SK-N-SH (cell line): Measurements from ENCODE around the gene TSHZ2. TPM values are rescaled to one million over a fixed set of nuclear protein-coding genes. Genes with fewer than 3 reads are reported as not detected.

Experiments used
- CTCF ChIA-PET: fragments of 300-600, 350-600 bp; formaldehyde crosslinking; extraction: SDS; loops from one replicate; lab custom pipeline; 2021; lab: Yijun Ruan, JAX
- POLR2A ChIA-PET: fragments of 350-600 bp; sonication (Branson Sonifier 250); formaldehyde crosslinking; extraction: SDS; loops from one replicate; lab custom pipeline; 2020; ENCODE audit warnings: antibody characterized with exemption, inconsistent platforms; lab: Yijun Ruan, JAX
- DNase-seq: peaks from one replicate; pipeline ENCODE4 v3.0.0; 2012
- H2AFZ ChIP-seq: fragments of 200-600 bp; sonication (generic); 2 replicates; pipeline ENCODE4 v1.8.1; 2016; ENCODE audit warnings: antibody characterized with exemption, mild to moderate bottlenecking, low read depth
- H3F3A ChIP-seq: fragments of 200-600 bp; sonication (generic); replicated peaks from 2 replicates; pipeline ENCODE3; 2016; ENCODE audit warnings: antibody characterized with exemption, mild to moderate bottlenecking; ENCODE audit not compliant: insufficient read depth
- H3K27ac ChIP-seq, 2 experiments: fragments of 200-500 bp in 1 of 2; fragments of 200-600 bp in 1 of 2; sonication (Bioruptor generic) in 1 of 2; sonication (generic), shearing (Covaris generic) in 1 of 2; 2 replicates each; pipeline versions ENCODE4 v1.5.1 to v1.6.1; 2014 to 2016; ENCODE audit warnings: low read depth in 2 of 2, inconsistent platforms in 1 of 2, low read length in 1 of 2, mild to moderate bottlenecking in 1 of 2, mixed read lengths in 1 of 2
- H3K27me3 ChIP-seq: fragments of 200-600 bp; sonication (generic), shearing (Covaris generic); 2 replicates; pipeline ENCODE4 v1.6.1; 2016; ENCODE audit warnings: mixed run types; ENCODE audit not compliant: insufficient read depth
- H3K36me3 ChIP-seq, 2 experiments: fragments of 200-500 bp in 1 of 2; fragments of 200-600 bp in 1 of 2; sonication (Bioruptor generic) in 1 of 2; sonication (generic) in 1 of 2; replicated peaks in 1 of 2; 2 replicates each; pipeline versions ENCODE3 to v1.5.1; 2014 to 2016; ENCODE audit warnings: low read length in 1 of 2, mild to moderate bottlenecking in 1 of 2; ENCODE audit not compliant: insufficient read depth in 2 of 2, control insufficient read depth in 1 of 2
- H3K4me1 ChIP-seq, 2 experiments: fragments of 200-500 bp in 1 of 2; fragments of 200-600 bp in 1 of 2; sonication (Bioruptor generic) in 1 of 2; sonication (generic), shearing (Covaris generic) in 1 of 2; 2 replicates each; pipeline versions ENCODE4 v1.5.1 to v1.6.1; 2014 to 2016; ENCODE audit warnings: low read depth in 1 of 2, low read length in 1 of 2, mixed run types in 1 of 2; ENCODE audit not compliant: insufficient read depth in 2 of 2, control insufficient read depth in 1 of 2
- H3K4me2 ChIP-seq: fragments of 200-600 bp; sonication (generic), shearing (Covaris generic); 2 replicates; pipeline ENCODE4 v1.6.1; 2017; ENCODE audit warnings: mixed run types
- H3K4me3 ChIP-seq, 2 experiments: fragments of 200-500 bp in 1 of 2; fragments of 200-600 bp in 1 of 2; sonication (Bioruptor generic) in 1 of 2; sonication (generic), shearing (Covaris generic) in 1 of 2; 2 replicates each; pipeline versions ENCODE4 v1.5.1 to v1.8.1; 2014 to 2016; ENCODE audit warnings: low read depth in 2 of 2, inconsistent platforms in 1 of 2, low read length in 1 of 2, mild to moderate bottlenecking in 1 of 2, mixed read lengths in 1 of 2, moderate library complexity in 1 of 2
- H3K79me2 ChIP-seq: fragments of 200-600 bp; sonication (generic); 2 replicates; pipeline ENCODE4 v1.8.1; 2017; ENCODE audit warnings: mild to moderate bottlenecking; ENCODE audit not compliant: insufficient read depth
- H3K9ac ChIP-seq: fragments of 200-600 bp; sonication (generic); 2 replicates; pipeline ENCODE4 v1.6.1; 2017; ENCODE audit warnings: mixed run types
- H3K9me2 ChIP-seq: fragments of 200-600 bp; sonication (generic); 2 replicates; pipeline ENCODE4 v1.6.1; 2017; ENCODE audit warnings: mixed run types
- H3K9me3 ChIP-seq: fragments of 200-600 bp; sonication (generic); 2 replicates; pipeline ENCODE4 v1.6.1; 2017; ENCODE audit warnings: mixed run types, mild to moderate bottlenecking, moderate library complexity
- H4K20me1 ChIP-seq: fragments of 200-600 bp; sonication (generic); 2 replicates; pipeline ENCODE4 v1.6.1; 2017; ENCODE audit warnings: mild to moderate bottlenecking, mixed run types; ENCODE audit not compliant: insufficient read depth
- EP300 ChIP-seq, 2 experiments: IDR thresholded peaks; 2 replicates each; pipeline versions ENCODE4 v1.4.0 to v1.6.1; 2012; ENCODE audit warnings: borderline replicate concordance in 1 of 2, low read depth in 1 of 2, low read length in 1 of 2
- FOXM1 ChIP-seq: IDR thresholded peaks from 2 replicates; pipeline ENCODE4 v1.4.0; 2012; ENCODE audit warnings: low read depth, mild to moderate bottlenecking
- NFIC ChIP-seq: IDR thresholded peaks from 2 replicates; pipeline ENCODE4 v1.4.0; 2012; ENCODE audit warnings: borderline replicate concordance
- NRF1 ChIP-seq: IDR thresholded peaks from 2 replicates; pipeline ENCODE4 v1.6.1; 2012; ENCODE audit warnings: low read depth, mild to moderate bottlenecking, low read length
- RCOR1 ChIP-seq: fragments of 150-350 bp; IDR thresholded peaks from 2 replicates; pipeline ENCODE4 v1.6.1; 2017; ENCODE audit warnings: antibody characterized with exemption, low read length
- RFX5 ChIP-seq: IDR thresholded peaks from 2 replicates; pipeline ENCODE4 v1.6.1; 2012; ENCODE audit warnings: mild to moderate bottlenecking, improper control_type of control experiment, low read length
- SIN3A ChIP-seq: IDR thresholded peaks from 2 replicates; pipeline ENCODE4 v1.6.1; 2012; ENCODE audit warnings: low read depth, mild to moderate bottlenecking, low read length, moderate library complexity, borderline replicate concordance
- TAF1 ChIP-seq: IDR thresholded peaks from 2 replicates; pipeline ENCODE4 v1.6.1; 2012; ENCODE audit warnings: low read depth, mild to moderate bottlenecking, low read length, moderate library complexity, borderline replicate concordance
- TCF12 ChIP-seq: IDR thresholded peaks from 2 replicates; pipeline ENCODE4 v1.4.0; 2012
- USF2 ChIP-seq: fragments of 150-350 bp; IDR thresholded peaks from 2 replicates; pipeline ENCODE4 v1.6.1; 2017; ENCODE audit warnings: antibody characterized with exemption, low read length, low read depth, borderline replicate concordance
- ZBTB33 ChIP-seq: IDR thresholded peaks from 2 replicates; pipeline ENCODE4 v1.4.0; 2012; ENCODE audit warnings: low read depth, borderline replicate concordance
- WGBS: methylation state at CpG from one replicate; pipeline ENCODE4 v1.1.6; 2017; ENCODE audit warnings: low lambda C conversion rate; 5-methylcytosine and 5-hydroxymethylcytosine counted together
- polyA plus RNA-seq, 3 experiments: library from polyadenylated mRNA; depleted of rRNA; stranded (reverse); fragments of >200 nt; gene quantifications; 2 replicates each; pipeline ENCODE4 v1.2.3, GENCODE V29; 2012
- TF ChIP-seq, protein P1 (sequence below): fragments of 150-350 bp; IDR thresholded peaks from 2 replicates; pipeline ENCODE4 v1.6.1; 2016; ENCODE audit warnings: mild to moderate bottlenecking, low read depth, low read length

Gene TSHZ2
- polyA plus RNA-seq, 1 of the 3 experiments (the other 2 are of a cell fraction): 0.13 TPM

GRCh38 chr20:53037621-53038020, 65.5 kb downstream of the TSHZ2 start (continued):
- TF ChIP-seq FOXM1 (no peak), USF2 (no peak), TCF12 (no peak), EP300 (IDR thresholded peaks at IDR 0.05; ENCODE audit: borderline replicate concordance in 1 of 2, low read depth in 1 of 2, low read length in 1 of 2) (no peak), NFIC (no peak), RCOR1 (no peak), SIN3A (no peak), TAF1 (no peak)
- TF ChIP-seq, protein P1, sequence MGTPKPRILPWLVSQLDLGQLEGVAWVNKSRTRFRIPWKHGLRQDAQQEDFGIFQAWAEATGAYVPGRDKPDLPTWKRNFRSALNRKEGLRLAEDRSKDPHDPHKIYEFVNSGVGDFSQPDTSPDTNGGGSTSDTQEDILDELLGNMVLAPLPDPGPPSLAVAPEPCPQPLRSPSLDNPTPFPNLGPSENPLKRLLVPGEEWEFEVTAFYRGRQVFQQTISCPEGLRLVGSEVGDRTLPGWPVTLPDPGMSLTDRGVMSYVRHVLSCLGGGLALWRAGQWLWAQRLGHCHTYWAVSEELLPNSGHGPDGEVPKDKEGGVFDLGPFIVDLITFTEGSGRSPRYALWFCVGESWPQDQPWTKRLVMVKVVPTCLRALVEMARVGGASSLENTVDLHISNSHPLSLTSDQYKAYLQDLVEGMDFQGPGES: no peak

DNA sequence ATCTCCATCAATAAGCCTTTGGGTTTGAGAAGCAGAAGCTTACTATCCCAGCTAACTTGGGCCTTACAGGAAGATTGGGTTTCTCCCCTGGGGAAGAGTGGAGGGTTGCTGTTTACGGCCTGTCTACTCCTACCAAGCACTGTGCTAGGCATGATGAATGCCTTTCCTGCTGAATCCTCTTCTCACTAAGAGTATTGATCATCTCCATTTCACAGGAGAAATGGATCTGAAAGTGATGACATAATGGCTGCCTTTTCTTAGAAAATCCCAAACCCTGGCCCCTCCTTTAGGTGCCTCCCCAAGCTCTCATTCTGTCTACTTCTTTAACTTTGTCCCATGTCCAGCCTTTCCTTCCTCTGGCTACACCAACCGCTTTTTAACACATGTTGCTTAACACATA, 66.1 kb downstream of the TSHZ2 start:
- TF ChIP-seq EP300 (IDR thresholded peaks at IDR 0.05; ENCODE audit: borderline replicate concordance in 1 of 2, low read depth in 1 of 2, low read length in 1 of 2) (no peak), RFX5 (no peak), TAF1 (no peak)
- WGBS: 62% methylated on average over 2 of the region's 2 CpGs
- H3K27ac ChIP-seq: no peak overlapping the region
- H3K4me2 ChIP-seq: no peak overlapping the region
- ChIA-PET CTCF (no interaction called here), POLR2A (no interaction called here)
- no peaks in the 10 kb centered on the region for H3K9me3 ChIP-seq
- peaks cover 0 to 3% of the 10 kb centered on the region in 2 experiments; a peak in 2 of 4 replicates for H3K4me1 ChIP-seq
- no peaks in the 10 kb centered on the region for H3K9me2 ChIP-seq
- no peak overlapping the region for H3K9ac ChIP-seq
- no peaks in the 10 kb centered on the region for H3K79me2 ChIP-seq
- H3F3A ChIP-seq: no peaks in the 10 kb centered on the region
- H2AFZ ChIP-seq: no peak overlapping the region
- no peaks in the 10 kb centered on the region for H4K20me1 ChIP-seq
- no peaks in the 10 kb centered on the region for H3K36me3 ChIP-seq
- no peak for DNase-seq
- H3K4me3 ChIP-seq: no peak overlapping the region
- no peaks in the 10 kb centered on the region for H3K27me3 ChIP-seq

DNA sequence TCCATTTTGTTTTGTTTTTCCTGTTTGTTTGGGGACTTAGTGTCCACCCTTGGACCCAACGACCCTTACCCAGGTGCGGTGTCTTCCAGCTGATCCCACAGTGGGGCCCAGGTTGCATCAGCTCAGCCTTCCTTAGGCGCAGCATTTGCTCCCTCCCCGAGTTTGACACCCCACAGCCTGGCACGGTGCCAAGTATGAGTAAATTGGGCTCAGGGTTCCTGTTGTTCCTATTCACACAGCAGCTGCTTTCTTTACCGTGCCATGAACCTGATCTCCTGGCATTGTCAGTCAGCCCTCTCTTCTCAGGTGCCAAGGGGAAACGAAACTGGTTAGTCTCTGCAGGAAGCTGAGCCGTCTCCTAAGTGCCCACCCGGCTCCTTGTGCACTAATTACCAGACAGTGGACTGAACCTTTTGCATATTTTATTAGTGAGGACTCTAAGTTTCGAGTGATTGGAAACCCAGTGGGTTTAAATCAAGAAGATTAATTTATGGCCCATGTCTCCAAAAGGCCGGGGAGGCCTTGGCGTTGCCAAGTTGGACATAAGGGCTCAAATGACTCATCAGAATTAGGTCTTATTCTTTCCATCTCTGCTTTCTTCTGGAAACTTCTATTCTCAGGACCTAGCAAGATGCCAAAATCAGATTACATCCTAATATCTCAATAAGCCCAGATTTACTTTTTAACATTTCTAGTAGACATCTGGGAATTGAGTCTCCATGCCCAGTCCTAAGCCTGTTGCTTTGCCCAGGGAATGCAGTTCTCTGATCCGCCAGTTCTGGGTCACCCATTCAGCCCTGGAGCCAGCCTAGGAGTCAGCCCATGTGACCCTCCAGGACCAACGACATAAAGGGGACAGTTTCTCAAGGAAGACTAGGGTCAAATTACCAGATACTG, 68.8 kb downstream of the TSHZ2 start:
- H3K27me3 ChIP-seq: no peaks in the 10 kb centered on the region
- H3K9me2 ChIP-seq: no peaks in the 10 kb centered on the region
- 64% methylated on average over 14 of the region's 14 CpGs for WGBS
- no peak overlapping the region for H3K4me2 ChIP-seq
- no peak for DNase-seq
- no peak for TF ChIP-seq ZBTB33
- no peak for TF ChIP-seq RFX5
- TF ChIP-seq NRF1: no peak
- peak; percentile 17; the same call in 1 of the 2 replicates for TF ChIP-seq NFIC
- H4K20me1 ChIP-seq: no peaks in the 10 kb centered on the region
- ChIA-PET CTCF (interaction anchor here (0.6 to 1.1 kb wide), 2 partner anchors 10 to 14 kb away, joined by 3 read pairs; no protein-coding TSS in a partner anchor), POLR2A (no interaction called here)
- no peaks in the 10 kb centered on the region for H3F3A ChIP-seq
- H3K9me3 ChIP-seq: no peaks in the 10 kb centered on the region
- no peak overlapping the region for H3K4me3 ChIP-seq
- no peaks in the 10 kb centered on the region for H3K36me3 ChIP-seq
- no peak overlapping the region for H2AFZ ChIP-seq
- no peak overlapping the region for H3K27ac ChIP-seq
- H3K79me2 ChIP-seq: no peaks in the 10 kb centered on the region
- H3K9ac ChIP-seq: no peak overlapping the region
- peaks cover 0 to 3% of the 10 kb centered on the region in 2 experiments; a peak in 2 of 4 replicates for H3K4me1 ChIP-seq
